ENCODE measurements around the gene SNX7. TPM values are rescaled to one million over a fixed set of nuclear protein-coding genes. Genes with fewer than 3 reads are reported as not detected.

SNX7 gene
- total and polyA plus RNA-seq, 10 donors: 2.3 to 11.5 (median 7.6) TPM

- Histone ChIP-seq H3K4me3 (peak overlapping the region; percentile 29 to 76 (median 64)), H3K27ac (peak overlapping the region; percentile 55 to 85 (median 78)), H3K36me3 (no peaks in the 10 kb centered on the region), H3K27me3 (replicated peaks in 1 of 7) (peaks cover 0 to 50% (median 13%) of the 10 kb centered on the region in 7 donors), H3K9me3 (no peaks in the 10 kb centered on the region), H3K4me1 (peaks cover 0 to 28% (median 17%) of the 10 kb centered on the region in 6 donors)
- DNase-seq: no peak
- intact Hi-C loops (cut with DNase I; ENCODE audit: low total_unique reads): no loop called here
- TF ChIP-seq POLR2A (IDR thresholded peaks at IDR 0.05): no peak
- TF ChIP-seq POLR2AphosphoS5 (IDR thresholded peaks at IDR 0.05): no peak
- TF ChIP-seq CTCF (IDR thresholded peaks at IDR 0.05 in 8 of 11, conservative IDR thresholded peaks at IDR 0.05 in 3 of 11): no peak
- 5 to 8% (median 8%) methylated on average over 24 to 25 of the region's 25 CpGs for WGBS, 5 donors
Observed at GRCh38 chr1:98660940-98661543, 479 bp upstream of the SNX7 start.

GRCh38 chr1:98662356-98662670 lies 792 bp downstream of the SNX7 start:
- Histone ChIP-seq H3K9me3 (no peaks in the 10 kb centered on the region), H3K4me1 (peaks cover 0 to 28% (median 17%) of the 10 kb centered on the region in 6 donors), H3K36me3 (no peaks in the 10 kb centered on the region), H3K27me3 (replicated peaks in 1 of 7) (peaks cover 0 to 50% (median 13%) of the 10 kb centered on the region in 7 donors), H3K4me3 (peak overlapping the region; percentile 29 to 76 (median 64)), H3K27ac (peak overlapping the region; percentile 55 to 85 (median 78))
- intact Hi-C loops (cut with DNase I; ENCODE audit: low total_unique reads): no loop called here
- no peak for TF ChIP-seq CTCF (IDR thresholded peaks at IDR 0.05 in 8 of 11, conservative IDR thresholded peaks at IDR 0.05 in 3 of 11)
- TF ChIP-seq POLR2AphosphoS5 (IDR thresholded peaks at IDR 0.05): no peak
- TF ChIP-seq POLR2A (IDR thresholded peaks at IDR 0.05): no peak
- DNase-seq: no peak
- WGBS, 5 donors: 0 to 3% (median 1%) methylated on average over 6 of the region's 6 CpGs

GRCh38 chr1:98668733-98669132 lies 7.2 kb downstream of the SNX7 start:
- Histone ChIP-seq H3K27ac (no peak overlapping the region), H3K4me3 (no peak overlapping the region), H3K4me1 (no peaks in the 10 kb centered on the region), H3K36me3 (no peaks in the 10 kb centered on the region), H3K27me3 (replicated peaks in 1 of 7) (peaks cover 0 to 6% (median 0%) of the 10 kb centered on the region in 7 donors), H3K9me3 (no peaks in the 10 kb centered on the region)
- TF ChIP-seq CTCF (IDR thresholded peaks at IDR 0.05 in 8 of 11, conservative IDR thresholded peaks at IDR 0.05 in 3 of 11): no peak
- TF ChIP-seq POLR2AphosphoS5 (IDR thresholded peaks at IDR 0.05): no peak
- TF ChIP-seq POLR2A (IDR thresholded peaks at IDR 0.05): no peak
- intact Hi-C loops (cut with DNase I; ENCODE audit: low total_unique reads): no loop called here
- no peak for DNase-seq
- WGBS, 5 donors: 58 to 78% (median 67%) methylated on average over 2 of the region's 2 CpGs

- intact Hi-C loops (cut with DNase I; ENCODE audit: low total_unique reads): no loop called here
Observed at GRCh38 chr1:98669355-98670296, 8.1 kb downstream of the SNX7 start.

More at GRCh38 chr1:98669355-98670296, 8.1 kb downstream of the SNX7 start:
- no peaks in the 10 kb centered on the region for H3K27me3 ChIP-seq (replicated peaks in 1 of 7)
- H3K4me1 ChIP-seq: no peaks in the 10 kb centered on the region
- 86 to 95% (median 92%) methylated on average over 2 of the region's 2 CpGs for WGBS, 5 donors
- no peak overlapping the region for H3K4me3 ChIP-seq
- no peaks in the 10 kb centered on the region for H3K36me3 ChIP-seq
- H3K27ac ChIP-seq: no peak overlapping the region
- TF ChIP-seq CTCF (IDR thresholded peaks at IDR 0.05 in 8 of 11, conservative IDR thresholded peaks at IDR 0.05 in 3 of 11): no peak
- TF ChIP-seq POLR2A (IDR thresholded peaks at IDR 0.05): no peak
- no peak for TF ChIP-seq POLR2AphosphoS5 (IDR thresholded peaks at IDR 0.05)
- DNase-seq: no peak
- no peaks in the 10 kb centered on the region for H3K9me3 ChIP-seq
